Putamen (tissue), 1 donor: ENCODE measurements around the gene SF3B6.
"Not testable (repeated sequence)": the region's sequence is repeated elsewhere in the genome, so short reads cannot be mapped to it uniquely, and the experiment has no call there.

Experiments used
- DNase-seq: peaks from one replicate; pipeline ENCODE4 v3.0.0-alpha.2; 2016; ENCODE audit warnings: low spot score

SF3B6 gene

DNA sequence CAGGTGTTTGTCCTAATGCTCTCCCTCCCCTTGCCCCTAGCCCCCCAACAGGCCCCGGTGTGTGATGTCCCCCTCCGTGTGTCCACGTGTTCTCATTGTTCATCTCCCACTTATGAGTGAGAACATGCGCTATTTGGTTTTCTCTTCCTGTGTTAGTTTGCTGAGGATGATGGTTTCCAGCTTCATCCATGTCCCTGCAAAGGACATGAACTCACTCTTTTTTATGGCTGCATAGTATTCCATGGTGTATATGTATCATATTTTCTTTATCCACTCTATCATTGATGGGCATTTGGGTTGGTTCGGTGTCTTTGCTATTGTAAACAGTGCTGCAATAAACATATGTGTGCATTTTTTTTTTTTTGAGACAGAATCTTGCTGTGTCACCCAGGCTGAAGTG lies 17.1 kb upstream of the SF3B6 start:
- DNase-seq: not testable (repeated sequence)

DNA sequence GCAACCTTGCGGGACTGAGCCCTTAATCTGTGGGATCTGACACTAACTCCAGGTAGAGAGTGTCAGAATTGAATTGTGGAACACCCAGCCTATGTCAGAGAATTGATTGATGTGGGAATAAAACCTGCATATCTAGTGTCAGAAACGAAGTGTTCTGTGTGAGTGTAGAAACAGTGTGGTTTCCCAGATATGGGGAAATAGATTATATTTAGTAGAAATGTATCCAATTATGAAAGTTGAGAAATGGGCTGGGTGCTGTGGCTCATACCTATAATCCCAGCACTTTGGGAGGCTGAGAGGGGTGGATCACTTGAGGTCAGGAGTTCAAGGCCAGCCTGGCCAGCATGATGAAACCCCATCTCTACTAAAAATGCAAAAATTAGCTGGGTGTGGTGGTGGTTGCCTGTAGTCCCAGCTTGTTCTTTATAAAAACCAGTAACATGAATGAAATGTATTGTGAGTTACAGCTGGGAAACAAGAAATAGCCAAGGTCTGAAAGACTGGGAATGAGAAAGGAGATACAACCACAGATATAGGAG lies 12.8 kb upstream of the SF3B6 start:
- DNase-seq: no peak

DNA sequence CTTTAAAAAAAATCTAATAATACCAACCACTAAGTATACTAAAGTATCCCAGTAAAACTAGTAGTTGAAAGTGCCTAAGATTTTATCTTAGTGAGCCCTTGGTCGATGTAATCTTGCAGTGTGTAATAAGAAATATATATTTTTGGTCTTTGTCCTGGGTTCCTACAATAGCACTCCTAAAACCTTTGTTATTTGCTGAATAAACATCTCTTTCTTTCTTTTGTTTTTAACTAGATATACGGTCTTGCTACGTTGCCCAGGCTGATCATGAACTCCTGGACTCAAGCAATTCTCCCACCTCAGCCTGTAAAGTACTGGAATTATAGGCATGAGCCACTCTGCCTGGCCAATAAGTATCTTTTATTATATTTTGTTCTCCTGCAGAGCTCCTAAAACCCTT lies 10.9 kb upstream of the SF3B6 start:
- DNase-seq: no peak

DNA sequence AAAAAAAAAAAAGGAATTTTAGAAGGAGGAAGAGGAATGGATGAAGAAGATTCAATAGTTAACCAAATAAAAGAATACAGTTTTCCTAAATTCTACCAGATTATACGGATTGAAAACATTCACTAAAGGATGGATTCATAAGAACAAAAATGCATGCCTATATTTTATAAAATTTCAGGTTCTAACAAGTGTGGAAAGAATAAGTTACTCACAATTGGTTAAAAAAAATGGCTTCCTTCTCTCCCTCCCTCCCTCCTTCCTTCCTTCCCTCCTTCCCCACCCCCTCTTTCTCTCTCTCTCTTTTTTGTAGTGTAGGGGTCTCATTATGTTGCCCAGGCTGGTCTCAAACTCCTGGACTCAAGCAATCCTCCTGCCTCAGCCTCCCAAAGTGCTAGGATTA lies 10.1 kb upstream of the SF3B6 start:
- DNase-seq: no peak

DNA sequence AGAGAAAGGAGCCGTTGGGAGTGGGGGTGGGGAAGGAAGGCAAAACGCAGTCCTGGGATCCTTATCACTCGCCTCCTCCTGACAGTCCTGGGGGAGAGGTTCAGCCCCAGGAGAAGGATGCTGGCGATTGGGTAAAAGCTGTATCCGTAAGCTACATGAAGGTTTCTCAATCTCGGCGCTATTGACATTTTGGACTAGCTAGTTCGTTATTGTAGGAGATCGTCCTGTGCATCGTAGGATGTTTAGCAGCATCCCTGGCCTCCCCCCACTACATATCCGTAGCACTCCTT lies 9.0 kb upstream of the SF3B6 start:
- DNase-seq: no peak

DNA sequence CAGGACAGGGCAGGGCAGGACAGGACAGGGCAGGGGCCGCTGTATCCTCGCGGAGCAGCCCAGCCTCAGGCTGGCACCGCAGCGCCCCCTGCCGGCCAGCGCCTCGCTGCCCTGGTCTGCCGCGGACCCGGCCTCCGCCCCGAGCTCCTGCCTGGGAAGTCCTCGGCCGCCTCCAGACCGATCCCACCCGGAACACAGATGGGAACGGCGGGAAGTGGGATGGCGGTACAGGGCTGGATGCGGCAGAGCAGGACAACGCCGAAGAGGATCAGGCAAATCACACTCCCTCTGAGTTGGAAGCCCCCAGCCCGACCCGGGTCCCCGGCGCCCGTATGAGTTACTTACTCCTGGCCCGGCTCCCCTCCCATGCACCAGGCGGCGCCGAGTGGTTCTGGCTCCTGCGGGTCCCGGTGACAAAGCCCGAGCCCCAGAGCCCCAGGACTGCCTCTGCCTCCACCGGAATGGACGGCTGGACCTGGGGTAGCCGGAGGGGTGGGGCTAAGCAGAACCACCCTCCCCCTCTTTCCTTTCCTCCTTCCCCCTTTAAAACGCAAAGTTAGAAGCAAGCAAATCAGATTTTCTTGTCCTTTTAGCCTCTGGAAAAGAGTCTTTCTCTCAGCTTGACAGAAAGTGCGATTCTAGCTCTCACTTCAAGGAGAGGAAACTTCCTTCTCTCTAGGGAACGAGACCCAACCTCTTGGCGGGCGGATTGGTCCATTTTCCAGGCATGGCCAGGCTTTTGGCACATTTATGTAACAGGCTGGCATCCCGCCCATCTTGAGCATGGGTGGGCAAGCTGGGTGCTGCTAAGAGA lies 8.5 kb upstream of the SF3B6 start, which contains the start of gene TP53I3:
TSS of gene TP53I3 (minus strand) at position 449 of the 814 bp plus-strand sequence. CDS start 508 bp downstream, outside the sequence.
- DNase-seq: peak; percentile 69

DNA sequence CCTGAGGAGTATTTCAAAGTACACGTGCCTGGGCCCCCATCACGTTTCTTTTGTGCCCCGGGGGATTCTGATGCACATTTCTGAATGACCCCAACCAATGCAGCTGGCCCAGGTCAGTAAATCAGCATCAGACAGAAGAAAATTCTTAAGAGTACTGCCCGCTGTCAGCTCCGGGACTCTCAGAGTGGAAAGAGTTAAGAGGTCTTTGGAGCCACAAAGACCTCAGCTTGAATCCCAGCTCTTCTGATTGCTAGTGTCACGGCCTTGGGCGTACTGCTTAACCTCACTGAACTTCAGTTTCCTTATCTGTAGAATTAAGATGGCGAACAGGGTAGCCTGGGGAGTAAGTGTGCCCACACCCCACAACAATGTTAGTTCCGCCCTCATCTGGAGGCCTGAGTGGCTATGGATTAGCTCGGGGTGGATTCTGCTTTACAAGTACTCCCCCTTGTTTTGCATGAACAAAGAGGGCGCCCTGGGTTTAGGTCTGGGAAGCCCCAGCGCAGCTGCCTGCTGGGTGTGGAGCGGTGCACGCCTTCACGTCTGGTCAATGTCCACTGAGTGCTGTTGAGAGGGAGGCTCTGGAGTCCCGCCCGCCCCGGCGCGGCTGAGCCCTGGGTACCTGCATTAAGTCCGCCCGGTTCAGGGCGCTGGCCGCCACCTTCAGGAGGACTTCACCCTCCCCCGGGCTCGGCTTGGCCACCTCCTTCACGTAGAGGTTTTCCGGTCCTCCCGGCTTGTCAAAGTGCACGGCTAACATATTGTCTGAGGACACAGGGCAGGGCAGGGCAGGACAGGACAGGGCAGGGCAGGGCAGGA lies 7.7 kb upstream of the SF3B6 start:
- no peak for DNase-seq

DNA sequence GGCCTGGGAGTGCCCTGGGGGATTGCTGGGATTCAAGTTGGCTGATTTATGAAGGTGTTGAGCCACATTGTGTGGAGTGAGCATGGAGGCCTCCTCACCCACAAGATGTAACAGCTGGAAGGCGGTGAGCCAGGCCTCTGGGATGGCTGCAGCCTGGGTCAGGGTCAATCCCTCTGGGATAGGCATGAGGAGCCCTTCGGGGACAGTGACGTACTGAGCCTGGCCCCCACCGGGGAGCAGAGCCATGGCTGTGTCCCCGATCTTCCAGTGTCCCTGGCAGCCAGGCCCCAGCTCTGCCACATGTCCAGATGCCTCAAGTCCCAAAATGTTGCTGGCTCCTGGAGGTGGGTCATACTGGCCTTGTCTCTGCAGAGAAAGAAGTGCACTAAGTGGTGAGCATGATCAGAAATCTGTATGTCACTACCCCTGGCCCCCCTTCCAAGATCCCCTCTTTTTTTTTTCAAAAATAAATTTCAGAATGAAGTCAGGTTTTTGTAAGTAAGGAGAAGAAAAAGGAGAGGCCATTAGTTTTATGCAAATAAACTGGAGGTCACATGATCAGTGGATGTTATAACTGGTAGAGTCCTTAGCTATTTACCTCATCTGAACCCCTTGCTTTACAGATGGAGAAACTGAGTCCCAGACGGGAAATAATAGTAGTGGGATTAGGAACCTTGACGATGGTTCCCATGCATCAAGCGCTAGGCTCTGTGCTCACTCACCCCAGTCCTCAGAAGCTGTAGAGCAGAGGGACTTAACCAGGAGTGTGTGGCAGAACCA lies 6.9 kb upstream of the SF3B6 start:
- no peak for DNase-seq

DNA sequence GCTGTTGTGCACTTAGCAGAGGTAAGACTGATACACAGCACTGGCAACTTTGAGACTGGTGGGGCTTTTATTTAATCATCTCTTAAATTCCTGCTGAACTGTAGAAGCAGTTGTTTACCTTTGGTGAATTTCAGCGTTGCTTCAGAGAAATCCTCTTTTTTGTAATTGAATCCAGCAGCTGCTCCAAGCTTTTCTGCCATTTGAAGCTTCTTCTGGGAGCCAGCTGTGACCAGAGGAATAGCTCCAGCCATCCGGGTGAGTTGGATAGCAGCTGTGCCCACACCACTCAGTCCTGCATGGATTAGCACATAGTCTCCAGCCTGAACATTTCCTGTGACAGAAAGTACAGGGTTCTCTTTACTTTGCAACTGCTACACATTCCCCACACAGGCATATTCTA lies 4.6 kb upstream of the SF3B6 start:
- no peak for DNase-seq

DNA sequence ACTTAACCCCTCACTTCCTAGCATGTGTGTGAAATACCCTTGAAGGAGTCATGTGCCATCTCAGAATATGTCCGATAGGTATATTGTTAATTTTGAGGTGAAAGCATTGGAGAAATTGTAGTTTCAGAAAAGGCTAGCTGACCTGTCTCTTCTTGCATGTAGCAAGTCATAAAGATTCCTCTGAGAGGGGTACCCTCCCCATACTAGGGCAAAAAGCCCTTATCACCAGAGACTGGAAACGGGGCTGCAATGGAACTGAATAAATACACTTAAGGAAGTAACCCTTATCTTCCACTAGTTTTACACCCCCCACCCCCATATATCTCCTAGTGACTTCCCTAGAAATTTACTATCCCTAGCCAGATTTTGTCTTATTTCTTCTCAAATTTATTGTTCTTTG lies 1.8 kb upstream of the SF3B6 start:
- DNase-seq: no peak

DNA sequence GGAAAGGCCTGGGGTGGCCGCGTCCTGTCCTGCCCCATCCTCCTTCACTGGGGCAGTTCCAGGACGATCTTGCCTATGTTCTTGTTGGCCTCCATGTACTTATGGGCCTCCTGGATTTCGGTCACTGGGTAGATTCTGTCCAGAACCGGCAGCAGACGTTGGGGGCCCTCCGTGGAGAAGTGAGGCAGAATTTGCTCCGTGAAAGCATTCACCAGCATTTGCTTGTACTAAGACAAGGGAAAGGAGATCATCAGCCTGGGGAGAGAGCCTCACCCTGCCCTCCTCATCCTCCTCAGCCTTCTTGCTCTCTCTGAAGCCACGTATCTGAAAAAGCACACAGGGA lies 1.4 kb upstream of the SF3B6 start:
- peak; percentile 15 for DNase-seq

DNA sequence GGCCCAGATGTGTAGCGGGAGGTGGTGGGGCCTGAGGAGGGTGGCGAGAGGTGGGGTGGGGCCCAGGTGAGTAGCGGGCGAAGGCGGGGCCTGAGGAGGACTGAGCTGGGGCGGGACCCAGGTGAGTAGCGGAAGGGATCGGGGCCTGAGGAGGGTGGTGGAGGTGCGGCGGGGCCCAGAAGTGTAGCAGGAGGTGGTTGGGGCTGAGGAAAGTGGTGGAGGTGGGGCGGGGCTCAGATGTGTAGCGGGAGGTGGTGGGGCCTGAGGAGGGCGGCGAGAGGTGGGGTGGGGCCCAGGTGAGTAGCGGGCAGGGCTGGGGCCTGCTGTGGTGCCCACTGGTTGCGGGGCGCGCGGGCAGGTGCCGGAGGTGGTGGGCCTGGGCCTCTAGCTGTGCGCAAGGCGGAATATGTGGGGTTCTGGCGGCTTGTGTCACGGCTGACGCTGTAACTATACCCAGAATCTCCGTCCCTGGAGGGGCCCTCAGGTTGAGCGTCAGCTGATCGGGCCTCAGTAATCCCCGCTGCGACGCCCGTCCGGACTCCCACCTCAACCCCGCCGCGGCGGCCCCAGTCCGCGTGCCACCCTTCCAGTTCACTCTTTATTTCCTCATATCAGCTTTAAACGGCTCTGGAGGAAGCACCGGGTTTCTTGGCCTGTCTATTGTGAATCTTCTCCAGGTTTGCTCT lies 866 bp upstream of the SF3B6 start:
- DNase-seq: peak; percentile 16

DNA sequence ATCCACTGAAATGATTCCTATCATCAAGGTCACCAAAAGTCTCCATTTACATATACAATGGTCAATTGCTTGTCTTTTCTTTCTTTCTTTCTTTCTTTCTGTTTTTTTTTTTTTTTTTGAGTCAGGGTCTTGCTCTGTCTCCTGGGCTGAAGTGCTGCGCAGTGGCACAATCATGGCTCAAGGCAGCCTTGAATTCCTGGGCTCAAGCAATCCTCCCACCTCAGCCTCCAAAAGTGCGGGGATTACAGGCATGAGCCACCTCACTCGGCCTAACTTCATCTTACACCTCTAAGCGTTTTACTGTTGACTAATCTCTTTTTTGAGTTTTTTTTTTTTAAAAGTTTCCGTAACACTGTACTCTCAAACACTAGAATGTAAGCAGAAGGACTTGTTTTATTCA lies 867 bp downstream of the SF3B6 start:
- DNase-seq: no peak

DNA sequence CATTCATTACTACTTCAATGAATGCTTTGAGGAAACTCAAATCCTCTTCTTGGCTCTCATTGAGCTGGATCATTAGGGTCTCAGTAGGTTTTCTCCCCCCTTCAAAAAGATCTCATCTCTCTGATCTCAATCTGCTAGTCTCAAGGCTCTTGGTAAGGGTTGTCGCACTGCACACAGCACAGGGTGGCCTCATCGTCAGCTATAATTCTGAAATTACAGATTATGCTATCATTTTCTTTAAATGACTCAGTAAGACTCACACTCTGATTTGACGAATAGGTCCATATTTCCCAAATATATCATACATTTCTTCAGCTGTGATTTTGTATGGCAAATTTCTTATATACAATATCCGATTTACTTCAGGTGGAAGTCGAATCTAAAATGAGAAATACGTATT lies 2.3 kb downstream of the SF3B6 start:
- no peak for DNase-seq

DNA sequence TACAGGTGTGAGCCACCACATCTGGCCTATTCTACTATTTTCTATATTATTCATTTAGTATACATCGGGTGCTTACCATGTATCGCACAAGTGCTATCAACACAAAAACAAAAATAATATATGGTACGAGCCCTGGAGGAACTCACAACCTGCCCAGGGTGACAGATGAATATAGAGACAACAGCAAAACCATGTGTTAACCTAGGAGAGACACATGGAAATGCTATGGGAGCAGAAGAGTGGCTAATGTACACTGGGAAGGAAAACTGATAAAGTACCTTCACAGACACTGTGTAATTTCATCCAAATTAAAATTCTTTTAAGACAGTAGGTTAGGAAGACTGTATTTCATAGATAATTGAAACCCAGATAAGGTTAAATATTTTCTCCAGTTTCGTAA lies 3.9 kb downstream of the SF3B6 start:
- DNase-seq: no peak

DNA sequence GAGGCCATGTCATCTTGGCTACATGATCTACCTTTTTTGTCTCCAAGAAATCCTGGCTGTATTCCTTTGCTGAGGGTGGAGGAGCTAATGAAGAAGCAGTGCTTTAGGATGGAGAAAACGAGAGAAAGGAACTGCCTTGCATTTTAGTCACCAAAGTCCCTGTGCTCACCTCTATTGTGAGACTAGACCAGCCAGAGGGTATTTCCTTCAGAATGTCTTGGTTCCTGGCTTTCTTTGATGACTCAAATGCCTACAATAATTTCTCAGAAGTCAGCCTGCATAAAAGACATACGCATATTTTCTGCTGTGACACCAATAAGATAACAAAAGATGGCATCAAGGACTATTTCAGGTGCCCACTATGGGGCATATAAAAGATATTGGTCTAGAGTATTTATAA lies 10.8 kb downstream of the SF3B6 start:
- DNase-seq: no peak

DNA sequence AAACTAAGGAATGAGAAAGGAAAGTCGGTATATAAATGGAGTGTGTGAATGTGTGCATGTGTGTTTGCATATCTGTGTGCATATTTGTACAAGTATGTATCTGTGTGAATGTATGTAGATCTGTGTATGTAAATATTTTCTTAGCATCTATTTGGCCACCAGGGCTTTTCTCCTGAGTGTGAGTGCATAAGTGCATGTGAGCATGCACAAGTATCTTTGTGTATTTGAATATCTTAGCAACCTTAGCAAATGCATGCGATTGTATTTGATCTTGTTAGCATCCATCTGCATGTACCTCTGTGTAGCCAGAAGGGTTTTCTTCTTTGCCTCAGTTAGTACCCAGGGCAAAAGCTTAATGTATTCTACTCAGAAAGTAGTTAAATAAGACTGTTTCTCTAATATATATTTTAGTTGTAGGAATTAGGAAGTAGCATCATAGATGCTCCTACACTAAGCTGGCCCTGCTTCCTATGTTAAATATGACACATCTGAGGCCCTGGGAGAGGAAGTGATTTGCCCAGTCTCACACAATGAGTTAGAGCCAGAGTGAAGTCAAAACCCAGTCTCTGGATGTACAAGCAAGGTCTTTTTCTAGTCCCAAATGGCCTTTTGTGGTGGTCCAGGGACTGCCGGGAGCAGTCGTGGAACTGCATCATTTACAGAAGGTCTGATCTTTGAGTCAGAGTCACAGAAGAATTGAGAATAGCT lies 17.4 kb downstream of the SF3B6 start:
- no peak for DNase-seq

DNA sequence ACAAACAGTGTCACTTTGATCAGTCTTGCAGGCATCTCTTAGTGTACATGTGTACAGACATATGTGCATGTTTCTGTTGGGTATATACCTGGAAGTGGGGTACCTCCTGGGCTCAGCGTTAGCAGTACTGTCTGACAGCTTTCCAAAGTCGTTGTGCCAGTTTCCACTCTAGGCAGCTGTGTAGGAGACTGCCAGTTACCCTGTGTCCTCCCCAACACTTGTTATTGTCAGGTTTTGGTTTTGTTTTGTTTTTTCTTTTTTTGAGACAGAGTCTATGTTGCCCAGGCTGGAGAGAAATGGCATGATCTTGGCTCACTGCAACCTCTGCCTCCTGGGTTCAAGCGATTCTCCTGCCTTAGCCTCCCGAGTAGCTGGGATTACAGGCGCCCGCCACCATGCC lies 20.4 kb downstream of the SF3B6 start:
- DNase-seq: no peak

DNA sequence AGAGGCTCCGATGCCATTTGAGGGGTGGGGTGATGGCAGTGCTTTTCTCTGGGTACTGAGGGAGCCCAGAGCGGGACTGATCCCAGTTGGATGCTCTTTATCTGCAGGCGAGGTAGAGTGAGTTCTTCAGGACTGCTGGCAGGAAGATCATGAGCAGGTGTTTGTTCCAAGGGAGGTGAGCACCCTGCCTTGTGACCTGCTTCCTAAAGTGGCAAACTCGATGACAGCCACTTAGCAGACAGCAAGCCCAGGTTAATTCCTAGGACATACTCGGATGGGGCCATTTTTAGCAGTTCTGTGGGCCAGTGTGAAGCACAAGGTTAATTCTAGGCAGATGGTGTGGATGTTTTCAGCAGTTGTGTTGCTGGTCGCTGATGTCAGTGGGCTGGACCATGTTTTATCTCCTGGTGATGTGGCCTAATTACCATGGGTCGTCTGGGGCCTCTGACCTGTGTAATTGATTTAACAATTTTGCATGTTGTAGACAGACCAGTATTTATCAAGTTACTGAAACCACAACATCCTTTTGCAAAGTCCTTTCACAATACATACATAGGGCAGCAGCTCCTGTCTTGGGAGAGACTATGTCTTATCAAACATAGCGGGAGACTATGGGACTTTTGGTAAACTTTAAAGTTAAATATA lies 21.6 kb downstream of the SF3B6 start:
- DNase-seq: no peak

DNA sequence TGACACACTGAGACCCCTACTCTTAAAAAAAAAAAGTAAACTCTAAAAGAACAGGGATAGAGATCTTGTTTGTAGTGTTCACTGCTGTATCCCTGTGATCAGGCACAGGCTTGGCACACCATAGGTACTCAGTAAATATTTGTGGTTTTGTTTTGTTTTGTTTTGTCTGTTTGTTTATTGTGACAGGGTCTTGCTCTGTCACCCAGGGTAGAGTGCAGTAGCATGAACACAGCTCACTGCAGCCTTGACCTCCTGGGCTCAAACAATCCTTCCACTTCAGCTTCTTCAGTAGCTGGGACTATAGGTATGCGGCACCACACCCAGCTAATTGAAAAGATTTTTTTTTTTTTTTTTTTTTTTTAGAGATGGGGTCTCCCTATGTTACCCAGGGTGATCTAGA lies 23.2 kb downstream of the SF3B6 start:
- DNase-seq: no peak

DNA sequence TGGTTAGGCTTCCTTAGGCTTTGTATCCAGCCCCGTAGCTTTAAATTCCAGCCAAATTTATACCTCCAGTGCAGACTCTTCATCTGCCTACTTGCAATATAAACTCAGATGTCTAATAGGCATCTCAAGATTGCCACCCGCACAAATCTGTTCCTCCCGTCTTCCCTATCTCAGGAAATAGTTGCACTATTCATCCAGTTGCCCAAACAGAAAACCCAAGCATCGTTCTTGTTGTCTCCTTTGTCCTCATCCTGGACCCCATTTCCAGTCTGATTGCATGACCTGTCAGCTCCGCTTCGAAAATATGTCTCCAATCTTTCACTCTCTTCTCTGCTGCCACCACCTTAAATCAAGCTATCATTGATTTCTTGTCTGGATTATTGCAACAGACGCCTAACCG lies 24.3 kb downstream of the SF3B6 start:
- DNase-seq: peak; percentile 48
